Esophagus muscularis mucosa (tissue), 4 donors: ENCODE measurements around the gene HCAR2. TPM values are rescaled to one million over a fixed set of nuclear protein-coding genes. Genes with fewer than 3 reads are reported as not detected.

ENCODE experiments used
- DNase-seq: peaks from one replicate; pipeline ENCODE4 v3.0.0-alpha.2; 2017; ENCODE audit errors: extremely low spot score
- H3K27ac ChIP-seq, 4 donors: fragments of 200-600 bp; sonication (generic); replicated peaks in 1 of 4; 1 replicate in 3 of 4; 2 replicates in 1 of 4; pipeline ENCODE4 v1.5.1; 2016 to 2019; ENCODE audit warnings: mild to moderate bottlenecking in 1 of 4
- H3K27me3 ChIP-seq, 4 donors: fragments of 200-600 bp; sonication (generic); one replicate each; pipeline versions ENCODE4 v1.5.1 to v1.6.0; 2016 to 2019
- H3K36me3 ChIP-seq, 4 donors: fragments of 200-600 bp; sonication (generic); one replicate each; pipeline ENCODE4 v1.5.1; 2016 to 2019
- H3K4me1 ChIP-seq, 4 donors: fragments of 200-600 bp; sonication (generic); one replicate each; pipeline ENCODE4 v1.5.1; 2016 to 2019
- H3K4me3 ChIP-seq, 4 donors: fragments of 200-600 bp; sonication (generic); 1 replicate in 2 of 4; 2 replicates in 2 of 4; pipeline ENCODE4 v1.5.1; 2016 to 2019; ENCODE audit warnings: mild to moderate bottlenecking in 4 of 4, moderate library complexity in 1 of 4
- H3K9me3 ChIP-seq, 4 donors: fragments of 200-600 bp; sonication (generic); 1 replicate in 3 of 4; 2 replicates in 1 of 4; pipeline ENCODE4 v1.5.1; 2016 to 2019
- EP300 ChIP-seq: sonication (generic); formaldehyde crosslinking; IDR thresholded peaks from one replicate; pipeline ENCODE4 v1.6.1; 2017; ENCODE audit warnings: antibody characterized with exemption
- POLR2A ChIP-seq: fragments of 450-650 bp; IDR thresholded peaks from one replicate; pipeline ENCODE4 v1.6.1; 2017; ENCODE audit warnings: antibody characterized with exemption, moderate library complexity, mild to moderate bottlenecking, low read depth
- POLR2AphosphoS5 ChIP-seq, 2 donors: sonication (generic); formaldehyde crosslinking; IDR thresholded peaks; one replicate each; pipeline ENCODE4 v1.6.1; 2017; ENCODE audit warnings: antibody characterized with exemption in 2 of 2
- WGBS: methylation state at CpG from one replicate; pipeline ENCODE4 v1.1.5; 2018; 5-methylcytosine and 5-hydroxymethylcytosine counted together
- intact Hi-C: fragments of 100-400 bp; cut with DNase I; formaldehyde crosslinking; loops from one replicate; pipeline ENCODE4 v1.15.1; 2023
- total RNA-seq, 4 donors: library from RNA; depleted of rRNA; stranded (reverse); fragments of >200 nt; gene quantifications; one replicate each; pipeline versions ENCODE4 v1.1.0 to v1.2.1, GENCODE V29; 2016
- TF ChIP-seq, protein P1 (sequence below), 3 experiments: fragments of 200-600 bp in 2 of 3; fragments of 450-650 bp in 1 of 3; sonication (generic) in 2 of 3; IDR thresholded peaks; one replicate each; pipeline ENCODE4 v1.5.1; 2017 to 2019; ENCODE audit warnings: antibody characterized with exemption in 3 of 3, mild to moderate bottlenecking in 2 of 3, moderate library complexity in 1 of 3

HCAR2 gene
- total RNA-seq, 4 donors from 2014 or later = not detected

DNA sequence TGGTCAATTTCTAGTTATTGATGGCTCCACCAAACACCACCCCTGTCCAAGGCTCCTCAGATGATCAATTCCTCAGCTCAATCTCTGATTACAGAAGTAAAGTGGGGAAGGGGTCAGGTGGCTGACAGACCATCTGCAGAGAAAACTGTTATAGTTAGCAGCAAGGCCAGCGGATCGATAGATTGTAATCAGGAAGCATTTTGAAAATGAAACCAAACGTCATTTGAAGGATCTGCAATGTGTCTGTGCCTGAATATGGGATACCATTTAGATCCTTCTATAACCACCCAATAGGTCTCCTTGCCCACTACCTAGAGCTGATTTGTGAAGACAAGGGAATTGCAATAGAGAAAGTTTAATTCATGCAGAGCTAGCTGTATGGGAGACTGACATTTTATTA lies 11.6 kb downstream of the HCAR2 start:
- Histone ChIP-seq H3K36me3 (no peaks in the 10 kb centered on the region), H3K27me3 (no peaks in the 10 kb centered on the region), H3K4me3 (no peak overlapping the region), H3K27ac (no peak overlapping the region), H3K9me3 (no peaks in the 10 kb centered on the region), H3K4me1 (no peaks in the 10 kb centered on the region)
- TF ChIP-seq POLR2AphosphoS5 (IDR thresholded peaks at IDR 0.05) (no peak), POLR2A (no peak), EP300 (no peak)
- TF ChIP-seq, protein P1, sequence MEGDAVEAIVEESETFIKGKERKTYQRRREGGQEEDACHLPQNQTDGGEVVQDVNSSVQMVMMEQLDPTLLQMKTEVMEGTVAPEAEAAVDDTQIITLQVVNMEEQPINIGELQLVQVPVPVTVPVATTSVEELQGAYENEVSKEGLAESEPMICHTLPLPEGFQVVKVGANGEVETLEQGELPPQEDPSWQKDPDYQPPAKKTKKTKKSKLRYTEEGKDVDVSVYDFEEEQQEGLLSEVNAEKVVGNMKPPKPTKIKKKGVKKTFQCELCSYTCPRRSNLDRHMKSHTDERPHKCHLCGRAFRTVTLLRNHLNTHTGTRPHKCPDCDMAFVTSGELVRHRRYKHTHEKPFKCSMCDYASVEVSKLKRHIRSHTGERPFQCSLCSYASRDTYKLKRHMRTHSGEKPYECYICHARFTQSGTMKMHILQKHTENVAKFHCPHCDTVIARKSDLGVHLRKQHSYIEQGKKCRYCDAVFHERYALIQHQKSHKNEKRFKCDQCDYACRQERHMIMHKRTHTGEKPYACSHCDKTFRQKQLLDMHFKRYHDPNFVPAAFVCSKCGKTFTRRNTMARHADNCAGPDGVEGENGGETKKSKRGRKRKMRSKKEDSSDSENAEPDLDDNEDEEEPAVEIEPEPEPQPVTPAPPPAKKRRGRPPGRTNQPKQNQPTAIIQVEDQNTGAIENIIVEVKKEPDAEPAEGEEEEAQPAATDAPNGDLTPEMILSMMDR (IDR thresholded peaks at IDR 0.05) = no peak
- DNase-seq = no peak
- WGBS = 71% methylated on average over 3 of the region's 3 CpGs
- intact Hi-C loops = no loop called here

DNA sequence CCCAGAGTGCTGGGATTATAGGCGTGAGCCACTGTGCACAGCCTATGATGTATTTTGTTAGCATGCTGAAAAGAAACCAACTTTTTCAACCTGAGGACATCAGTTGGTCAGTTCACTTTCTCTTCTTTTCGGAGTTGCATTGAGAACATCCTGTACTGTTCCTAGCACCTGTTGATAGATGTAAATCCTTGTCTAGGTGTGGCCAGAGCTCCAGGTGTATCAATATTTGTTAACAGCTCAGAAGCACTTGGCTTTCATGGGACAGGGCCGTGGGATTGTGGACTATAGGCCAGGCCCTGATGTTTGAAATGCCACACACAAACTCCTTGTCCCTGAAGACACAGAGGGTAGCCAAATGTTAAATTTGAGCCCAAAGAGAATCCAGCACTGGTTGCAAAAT lies 14.9 kb downstream of the HCAR2 start:
- Histone ChIP-seq H3K4me3 (no peak overlapping the region), H3K27me3 (no peaks in the 10 kb centered on the region), H3K27ac (no peak overlapping the region), H3K36me3 (no peaks in the 10 kb centered on the region), H3K4me1 (no peaks in the 10 kb centered on the region), H3K9me3 (no peaks in the 10 kb centered on the region)
- intact Hi-C loops = no loop called here
- no peak for DNase-seq
- no peak for TF ChIP-seq POLR2AphosphoS5 (IDR thresholded peaks at IDR 0.05)
- TF ChIP-seq, protein P1 (IDR thresholded peaks at IDR 0.05) = no peak
- TF ChIP-seq POLR2A = no peak
- no peak for TF ChIP-seq EP300
- 98% methylated on average over 3 of the region's 3 CpGs for WGBS

DNA sequence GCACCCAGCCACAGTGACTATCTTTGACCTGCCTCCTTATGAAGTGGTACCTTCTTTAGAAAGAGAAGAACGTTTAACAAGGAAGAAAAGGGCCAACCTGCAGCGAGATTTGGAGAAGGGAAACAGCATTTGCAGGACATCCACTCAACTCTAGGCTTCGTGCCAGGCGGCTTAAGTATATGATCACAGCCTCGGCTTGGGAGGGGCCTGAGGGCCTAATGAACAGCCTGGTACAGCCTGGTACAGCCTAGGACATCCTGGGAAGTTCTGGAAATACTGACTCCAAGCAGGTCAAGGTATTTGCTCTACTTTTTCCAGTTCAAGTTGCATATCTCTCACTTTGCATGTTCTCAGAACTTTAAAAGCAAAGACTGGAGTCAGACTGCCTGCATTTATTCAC lies 16.1 kb downstream of the HCAR2 start:
- no peak overlapping the region for H3K4me3 ChIP-seq
- H3K27ac ChIP-seq = no peak overlapping the region
- no peaks in the 10 kb centered on the region for H3K4me1 ChIP-seq
- H3K36me3 ChIP-seq = no peaks in the 10 kb centered on the region
- no peaks in the 10 kb centered on the region for H3K9me3 ChIP-seq
- no peak for DNase-seq
- TF ChIP-seq, protein P1 (IDR thresholded peaks at IDR 0.05) = no peak
- TF ChIP-seq EP300 (no peak), POLR2A (no peak), POLR2AphosphoS5 (IDR thresholded peaks at IDR 0.05) (no peak)
- WGBS = 56% methylated on average over 5 of the region's 5 CpGs
- no peaks in the 10 kb centered on the region for H3K27me3 ChIP-seq
- intact Hi-C loops = no loop called here

DNA sequence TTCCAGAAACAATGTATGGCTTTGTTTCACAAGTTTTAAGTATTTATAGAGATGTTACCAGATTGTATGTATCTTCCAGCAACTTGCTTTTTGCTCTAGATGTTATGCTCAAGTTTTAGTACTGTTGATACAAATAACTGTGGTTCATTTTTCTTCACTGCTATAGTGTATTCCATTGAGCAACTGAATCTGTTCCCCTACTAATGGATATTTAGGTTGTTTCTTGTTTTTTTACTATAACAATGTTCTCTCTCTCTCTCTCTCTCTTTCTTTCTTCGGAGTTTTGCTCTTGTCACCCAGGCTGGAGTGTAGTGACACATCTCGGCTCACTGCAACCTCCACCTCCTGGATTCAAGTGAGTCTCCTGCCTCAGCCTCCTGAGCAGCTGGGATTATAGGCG lies 16.6 kb downstream of the HCAR2 start:
- H3K4me1 ChIP-seq = no peaks in the 10 kb centered on the region
- intact Hi-C loops = no loop called here
- DNase-seq = no peak
- H3K9me3 ChIP-seq = no peaks in the 10 kb centered on the region
- 69% methylated on average over 2 of the region's 3 CpGs for WGBS
- H3K27me3 ChIP-seq = no peaks in the 10 kb centered on the region
- H3K4me3 ChIP-seq = no peak overlapping the region
- H3K36me3 ChIP-seq = no peaks in the 10 kb centered on the region
- TF ChIP-seq POLR2AphosphoS5 (IDR thresholded peaks at IDR 0.05) (no peak), POLR2A (no peak), EP300 (no peak)
- TF ChIP-seq, protein P1 (IDR thresholded peaks at IDR 0.05) = no peak
- no peak overlapping the region for H3K27ac ChIP-seq

DNA sequence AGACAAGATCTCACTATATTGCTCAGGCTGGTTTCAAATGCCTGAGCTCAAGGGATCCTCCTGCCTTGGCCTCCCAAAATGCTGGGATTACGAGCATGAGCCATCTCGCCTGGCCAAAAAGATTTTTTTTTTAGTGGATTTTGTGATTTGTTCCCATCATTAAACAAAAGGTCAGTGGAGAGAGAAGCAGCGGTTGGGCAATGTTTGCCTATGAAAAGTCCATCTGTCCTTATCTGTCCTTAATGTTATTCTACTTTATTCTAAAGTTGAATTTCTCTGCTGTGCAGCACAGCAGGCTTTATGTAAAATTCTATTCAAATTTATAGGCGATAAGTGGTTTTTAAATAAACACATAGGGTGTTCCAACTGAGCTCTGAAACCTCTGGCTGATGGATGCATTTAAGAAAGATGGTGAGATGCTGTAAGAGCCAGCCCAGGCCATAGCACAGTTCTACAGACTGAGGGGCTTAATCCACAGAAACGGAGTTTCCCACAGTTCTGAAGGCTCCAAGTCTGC lies 18.8 kb downstream of the HCAR2 start:
- H3K9me3 ChIP-seq = no peaks in the 10 kb centered on the region
- intact Hi-C loops = no loop called here
- WGBS = 57% methylated on average over 5 of the region's 5 CpGs

More for the DNA sequence above, 18.8 kb downstream of the HCAR2 start:
- H3K4me1 ChIP-seq = no peaks in the 10 kb centered on the region
- no peaks in the 10 kb centered on the region for H3K27me3 ChIP-seq
- no peak for TF ChIP-seq POLR2AphosphoS5 (IDR thresholded peaks at IDR 0.05)
- TF ChIP-seq, protein P1 (IDR thresholded peaks at IDR 0.05) = no peak
- no peak for TF ChIP-seq POLR2A
- no peak for TF ChIP-seq EP300
- no peak for DNase-seq
- H3K4me3 ChIP-seq = no peak overlapping the region
- no peak overlapping the region for H3K27ac ChIP-seq
- H3K36me3 ChIP-seq = no peaks in the 10 kb centered on the region
